HG03135 (cell line): ENCODE data around the gene CCDC92.

Source experiments
- ATAC-seq: cut with Tn5 transposase; IDR thresholded peaks from one replicate; pipeline ENCODE4 v1.9.1; 2021; ENCODE audit warnings: mild to moderate bottlenecking, moderate library complexity; ENCODE audit not compliant: unreplicated experiment

CCDC92 gene

DNA sequence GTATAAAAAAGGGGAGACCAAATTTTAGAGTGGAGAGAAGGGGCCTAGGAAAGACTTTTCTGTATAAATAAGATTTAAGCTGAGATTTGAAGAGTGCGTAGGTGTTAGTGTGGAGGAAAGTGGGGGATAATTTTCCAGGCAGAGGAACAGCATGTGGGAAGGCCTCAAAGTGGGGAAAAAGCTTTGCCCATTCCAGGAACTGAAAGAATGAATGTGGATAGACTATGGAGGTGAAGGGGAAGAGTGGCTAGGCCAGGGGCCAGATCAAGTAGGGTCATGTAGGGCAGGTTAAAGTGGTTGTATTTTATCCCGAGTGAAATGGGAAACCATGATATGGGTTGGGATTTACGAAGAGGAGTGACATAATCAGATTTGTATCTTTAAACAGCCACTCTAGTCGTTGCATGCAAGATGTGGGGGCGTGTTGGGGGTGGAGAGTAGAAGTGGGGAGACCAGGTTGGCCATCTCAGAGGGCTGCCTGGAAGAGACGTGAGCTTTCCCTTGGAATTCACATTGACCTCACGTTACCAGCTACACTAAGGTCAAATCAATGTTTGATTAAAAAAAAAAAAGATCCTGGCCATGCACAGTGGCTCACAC, 3.7 kb upstream of the CCDC92 start:
- no peak for ATAC-seq

DNA sequence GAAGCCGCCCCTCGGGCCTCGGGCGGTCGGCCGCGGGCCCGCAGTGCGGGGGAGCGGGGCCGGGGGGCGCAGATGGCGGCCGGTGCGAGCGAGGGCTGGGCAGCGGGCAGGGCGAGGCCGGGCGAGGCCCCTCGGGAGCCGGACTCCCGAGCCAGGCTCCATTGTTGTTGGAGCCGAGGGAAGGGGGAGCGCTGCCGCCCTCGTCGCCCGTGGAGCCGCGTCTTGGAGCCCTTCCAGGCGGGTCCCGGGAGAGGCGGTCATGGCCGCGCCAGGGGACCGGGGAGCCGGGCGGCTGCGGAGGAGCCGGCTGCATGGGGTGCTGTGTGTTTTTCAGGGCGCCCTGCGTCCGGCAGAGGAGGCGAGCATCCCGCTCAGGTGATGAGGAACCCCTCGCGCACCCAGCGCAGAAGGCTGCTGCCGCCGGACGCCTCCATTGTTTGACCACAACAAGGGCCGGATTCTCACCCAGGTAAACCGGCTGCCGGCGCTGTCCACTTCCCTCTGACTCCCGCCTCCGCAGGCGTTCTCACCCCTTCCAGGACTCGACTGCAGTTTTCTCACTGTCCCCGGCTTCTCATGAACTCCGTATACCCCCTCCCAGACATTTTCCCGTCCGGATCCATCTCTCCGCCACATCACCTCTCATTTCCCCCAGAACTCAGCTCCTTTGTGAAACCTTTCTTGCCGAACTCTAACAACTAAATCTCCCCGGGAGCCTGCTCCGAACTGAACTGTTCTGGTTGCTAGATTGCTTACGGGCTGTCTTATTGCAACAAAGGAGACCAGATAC, 1.1 kb upstream of the CCDC92 start:
- peak; percentile 12 for ATAC-seq

DNA sequence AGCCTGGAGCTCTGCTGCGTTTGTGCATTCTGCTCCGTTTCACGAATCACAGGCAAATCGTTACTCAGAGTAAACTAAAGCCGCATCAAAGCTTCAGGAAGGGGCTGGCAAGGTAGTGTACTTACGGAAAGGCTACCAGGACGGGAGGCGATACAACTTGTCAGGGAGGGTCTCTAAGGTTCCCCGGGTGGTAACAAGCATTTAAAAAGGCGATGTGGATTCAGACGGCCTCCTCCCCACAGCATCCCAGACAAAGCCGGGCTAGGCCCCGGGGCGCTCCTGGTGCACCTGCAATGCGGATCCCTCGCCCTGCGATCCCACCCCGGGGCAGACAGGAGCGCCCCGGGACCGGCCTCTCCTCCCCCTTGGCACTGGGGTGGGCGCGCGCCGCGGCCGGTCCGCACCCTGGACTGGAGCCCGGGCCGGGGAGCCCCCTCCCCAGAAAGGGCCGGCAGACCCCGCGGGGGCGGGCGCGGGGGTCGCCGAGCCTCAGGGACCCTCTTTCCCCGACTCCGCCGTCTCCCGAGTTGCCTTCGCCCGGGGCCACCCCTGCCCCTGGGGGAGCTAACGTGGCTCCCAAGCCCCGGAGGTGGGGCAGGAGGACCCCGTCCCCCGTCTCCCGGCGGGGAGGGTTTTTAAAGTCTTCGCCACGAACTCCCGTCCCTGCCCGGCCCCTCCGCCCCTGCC, 718 bp downstream of the CCDC92 start:
- ATAC-seq, result peak; percentile 14

DNA sequence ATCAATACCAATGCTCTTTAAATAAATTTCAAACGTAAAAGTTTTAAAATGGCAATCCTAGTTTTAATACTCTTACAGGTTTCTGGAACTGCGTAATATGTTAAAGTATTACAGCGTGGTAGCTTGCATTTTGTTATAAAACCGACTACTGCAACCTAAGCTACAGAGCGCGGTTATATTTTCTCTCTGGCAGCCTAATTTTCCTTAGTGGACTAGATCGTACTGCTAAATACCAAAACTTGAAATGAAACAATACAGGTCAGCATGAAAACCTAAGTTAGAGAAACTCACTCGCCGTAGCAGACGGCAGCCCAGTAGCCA, 1.2 kb downstream of the CCDC92 start:
- no peak for ATAC-seq

DNA sequence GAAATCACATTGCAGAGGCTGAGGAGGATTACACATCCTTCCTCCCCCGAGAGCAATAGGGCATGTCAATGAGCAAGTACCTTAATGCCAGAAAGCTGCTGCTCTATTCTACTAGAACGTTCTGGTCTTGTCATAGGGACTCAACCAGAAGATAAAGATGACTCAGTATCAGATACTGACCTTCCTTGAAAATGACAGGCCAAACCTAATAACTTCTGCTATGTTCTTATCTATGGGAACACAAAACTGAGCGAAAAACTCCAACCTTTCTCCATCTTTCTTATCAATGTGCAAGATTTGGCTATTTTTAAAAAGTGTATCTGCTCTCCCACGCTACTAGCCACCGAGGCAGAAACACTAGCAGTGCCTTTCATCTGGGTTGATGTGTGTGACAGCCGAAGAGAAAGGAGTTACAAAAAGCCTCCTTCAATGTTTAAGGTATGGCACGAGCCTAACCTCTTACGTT, 5.5 kb downstream of the CCDC92 start:
- ATAC-seq, result no peak

DNA sequence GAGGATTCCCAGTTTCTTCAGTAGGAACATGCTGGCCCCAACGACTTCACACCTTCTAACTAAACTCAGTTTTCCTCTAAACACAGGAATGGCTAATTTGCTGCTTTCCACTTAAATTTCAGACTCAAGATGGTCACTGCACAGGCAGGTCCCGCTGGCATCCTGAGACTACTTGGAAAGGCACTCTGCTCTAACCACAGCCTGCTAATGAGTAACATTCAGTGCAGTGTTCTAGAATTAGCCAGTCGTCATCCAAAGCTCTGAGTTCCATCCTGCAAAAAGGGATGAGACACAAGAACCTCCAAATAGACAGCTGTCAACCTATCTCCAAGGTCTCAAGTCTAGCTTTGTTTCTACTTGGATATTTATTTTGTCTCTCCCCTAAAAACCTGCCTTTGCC, 6.0 kb downstream of the CCDC92 start:
- no peak for ATAC-seq

DNA sequence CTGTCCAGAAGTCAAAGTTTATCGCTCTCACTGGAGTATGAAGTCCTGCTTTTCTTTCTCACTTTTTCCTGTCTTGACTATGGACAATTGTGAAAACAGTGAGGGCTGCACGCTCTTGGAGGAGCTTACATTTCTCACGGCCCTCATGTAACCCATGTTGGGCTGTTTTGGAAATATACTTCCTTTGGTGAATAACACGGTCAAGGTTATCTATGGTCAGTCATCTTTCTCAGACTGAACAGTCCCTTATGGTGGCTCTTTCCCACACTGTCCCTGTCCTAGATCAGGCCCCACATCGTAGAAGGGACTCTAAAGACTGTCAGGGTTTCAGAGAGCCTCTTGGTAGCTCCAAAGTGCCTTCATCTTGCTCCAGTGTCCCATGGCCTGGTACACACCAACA, 7.2 kb downstream of the CCDC92 start:
- ATAC-seq, result no peak

DNA sequence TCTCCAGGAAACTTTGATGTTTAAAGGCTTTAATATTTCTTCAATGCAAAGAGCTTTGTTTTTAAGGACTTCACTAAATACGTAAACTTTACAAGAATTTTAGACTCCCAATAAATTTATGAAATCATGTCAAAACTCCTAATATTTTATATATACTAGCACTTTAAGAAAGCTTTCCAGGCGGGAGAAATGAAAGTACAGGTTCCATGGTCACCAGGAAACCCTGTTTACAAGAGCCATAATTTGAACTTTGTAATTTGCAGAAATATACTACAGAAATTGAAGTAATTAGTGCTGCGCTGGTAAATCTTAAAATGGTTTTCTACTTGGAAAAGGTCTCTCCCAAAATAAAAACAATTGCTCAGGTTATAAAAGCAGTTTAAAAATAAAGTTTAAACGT, 8.8 kb downstream of the CCDC92 start:
- no peak for ATAC-seq

DNA sequence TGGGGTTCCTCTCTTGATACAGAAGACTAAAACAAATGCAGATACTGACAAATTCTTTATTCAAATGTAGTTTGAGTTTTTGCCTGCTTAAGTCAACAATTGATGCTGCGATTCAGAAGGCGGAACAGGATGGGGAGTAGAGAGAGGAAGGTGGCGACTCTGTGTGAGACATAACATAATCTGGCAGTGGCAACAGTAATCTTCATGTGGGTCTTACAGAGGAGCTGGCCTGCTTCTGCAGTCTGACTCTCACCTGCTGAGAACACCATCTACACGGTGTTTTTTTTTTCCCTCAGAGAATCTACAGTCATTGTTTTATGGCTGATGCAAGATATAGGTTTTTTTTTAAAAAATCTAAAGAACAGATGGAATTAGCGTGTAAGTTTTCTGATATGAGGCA, 10.1 kb downstream of the CCDC92 start:
- ATAC-seq, result no peak

DNA sequence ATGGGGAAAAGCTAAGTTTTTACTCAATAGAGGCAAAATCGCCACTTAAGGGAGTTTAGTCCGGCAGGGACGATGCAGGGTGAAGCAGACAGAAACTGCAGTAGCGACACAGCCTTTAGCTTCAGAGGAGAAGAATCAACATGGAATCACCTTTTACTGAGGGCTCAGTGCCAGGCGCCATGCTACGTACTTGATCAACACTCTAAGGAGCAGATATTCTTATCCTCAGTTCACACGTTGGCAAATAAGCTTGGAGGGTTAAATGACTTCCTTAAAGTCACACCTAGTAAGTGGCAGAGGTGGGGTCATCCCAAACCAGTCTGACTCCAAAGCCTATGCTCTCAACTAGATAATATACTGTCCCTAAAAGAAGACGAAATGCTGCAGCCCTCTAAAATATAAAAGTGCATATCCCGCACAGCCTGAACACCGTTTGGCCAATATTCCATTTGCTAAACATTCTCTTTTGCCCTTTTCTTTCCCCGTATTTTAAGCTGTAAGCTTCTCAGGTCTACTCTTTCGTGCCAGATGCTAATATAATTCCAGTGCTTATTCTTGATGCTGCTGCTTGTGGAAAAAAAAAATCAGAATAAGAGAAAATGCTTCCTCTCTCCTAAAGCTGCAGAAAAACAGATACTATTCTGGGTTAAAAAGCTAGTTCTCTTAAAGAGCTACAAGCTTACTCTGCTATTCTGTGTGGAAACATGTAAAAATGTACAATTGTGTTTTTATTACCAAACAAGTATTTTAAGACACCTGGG, 10.9 kb downstream of the CCDC92 start:
- ATAC-seq, result no peak

DNA sequence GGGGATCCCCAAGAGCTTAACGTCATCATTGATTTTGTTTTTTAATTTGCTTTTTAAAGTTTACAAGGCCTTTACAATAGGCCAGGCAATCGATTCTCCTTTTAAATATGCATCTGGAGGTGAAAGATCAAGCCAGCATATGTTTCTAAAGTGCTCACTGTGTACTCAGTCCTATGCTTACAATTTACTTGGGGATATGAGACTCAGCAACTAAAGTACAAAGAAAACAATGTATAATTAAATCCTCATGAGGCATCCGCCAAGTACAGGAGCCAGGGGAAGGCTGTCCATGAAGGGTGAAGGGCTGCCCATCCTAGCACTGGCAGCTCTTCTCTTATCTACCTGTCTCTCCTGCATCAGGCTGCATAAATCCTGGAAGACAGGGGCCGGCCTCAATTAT, 11.8 kb downstream of the CCDC92 start:
- ATAC-seq, result no peak

DNA sequence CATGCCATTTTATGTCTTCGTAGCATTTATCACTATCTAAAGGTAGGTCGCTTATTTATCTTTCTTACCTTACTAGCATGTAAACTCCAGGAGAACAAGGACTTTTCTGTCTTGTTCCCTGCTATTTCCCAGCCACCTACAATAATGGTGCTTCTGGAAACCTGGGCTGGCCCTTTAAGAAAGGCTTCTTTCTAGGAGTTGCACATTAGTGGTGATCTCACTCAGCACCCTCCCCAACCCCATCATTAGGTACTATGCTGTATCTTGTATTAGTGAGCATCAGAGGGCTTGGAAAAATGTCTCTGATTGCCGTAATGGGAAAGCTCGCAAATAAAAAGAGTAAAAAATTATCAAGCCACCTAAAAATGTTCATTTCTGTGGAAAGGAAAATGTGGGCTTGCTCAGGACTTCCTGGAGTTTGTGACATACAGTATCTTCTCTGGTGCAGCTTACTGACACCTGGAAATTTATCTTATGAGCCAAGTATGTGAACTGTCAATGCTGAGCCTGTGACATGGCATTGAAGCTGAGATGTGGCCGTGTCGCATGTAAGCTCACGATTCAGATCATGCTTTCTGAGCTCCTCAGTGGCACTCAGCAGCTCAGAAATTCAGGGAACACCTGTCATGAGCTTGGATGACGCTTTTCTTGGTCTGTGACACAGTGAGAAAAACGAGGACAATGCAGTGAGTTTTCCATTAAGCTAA, 12.4 kb downstream of the CCDC92 start:
- no peak for ATAC-seq

DNA sequence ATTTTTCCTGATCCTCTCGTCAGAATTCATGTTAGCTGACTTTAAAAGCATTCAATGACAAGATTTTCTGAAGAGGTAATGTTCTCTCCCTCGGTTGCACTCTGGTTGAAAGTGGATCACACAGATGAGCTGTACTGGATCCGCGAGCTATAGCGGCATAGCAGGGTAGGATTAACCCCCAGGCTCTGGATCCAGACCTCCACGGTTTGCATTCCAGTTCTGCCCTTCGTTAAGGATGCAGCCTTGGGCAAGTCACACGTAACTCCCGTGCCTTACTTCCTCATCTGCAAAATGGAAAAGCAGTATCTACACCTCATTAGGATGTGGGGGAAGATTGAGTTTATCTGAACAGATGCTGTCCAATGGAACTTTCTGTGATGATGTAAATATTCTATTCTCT, 13.8 kb downstream of the CCDC92 start:
- ATAC-seq, result no peak

DNA sequence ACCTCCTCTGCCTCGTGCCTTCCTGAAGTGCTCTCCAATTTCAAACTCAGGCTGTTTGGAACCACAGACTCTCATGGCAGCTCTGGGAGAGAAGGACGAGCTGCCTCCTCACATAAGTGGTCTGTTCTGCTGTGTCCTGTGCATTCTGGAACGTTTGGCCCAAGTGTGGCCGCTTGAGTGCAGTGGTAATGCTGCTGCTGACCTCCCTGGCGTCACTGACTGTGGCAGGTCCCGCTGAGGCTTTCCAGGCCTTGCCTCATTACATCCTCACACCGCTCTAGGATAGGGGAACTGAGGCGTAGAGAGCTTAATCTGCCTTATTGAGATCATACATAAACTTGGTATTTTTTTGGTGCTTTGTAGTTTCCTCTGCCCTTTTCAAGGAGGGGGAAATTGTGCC, 14.2 kb downstream of the CCDC92 start:
- no peak for ATAC-seq

DNA sequence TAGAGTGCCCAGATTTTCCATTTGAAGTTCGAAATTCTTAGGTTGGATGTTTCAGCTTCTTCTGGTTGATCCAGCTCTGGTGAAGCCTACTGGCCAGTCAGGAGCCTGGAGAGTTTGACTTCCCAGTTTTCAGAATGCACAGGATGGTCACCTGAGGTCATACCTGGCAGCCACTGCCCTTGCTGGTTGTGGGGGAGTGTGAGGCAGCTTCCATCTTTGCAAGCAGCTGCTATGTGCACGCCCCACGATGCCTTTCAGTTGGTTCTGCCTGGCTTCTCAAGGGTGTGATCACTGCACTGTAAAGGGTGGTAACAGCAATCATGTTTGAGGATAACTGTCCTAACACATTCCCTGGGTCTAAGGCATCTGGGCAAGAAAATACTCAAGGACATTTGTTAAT, 15.4 kb downstream of the CCDC92 start:
- ATAC-seq, result no peak

DNA sequence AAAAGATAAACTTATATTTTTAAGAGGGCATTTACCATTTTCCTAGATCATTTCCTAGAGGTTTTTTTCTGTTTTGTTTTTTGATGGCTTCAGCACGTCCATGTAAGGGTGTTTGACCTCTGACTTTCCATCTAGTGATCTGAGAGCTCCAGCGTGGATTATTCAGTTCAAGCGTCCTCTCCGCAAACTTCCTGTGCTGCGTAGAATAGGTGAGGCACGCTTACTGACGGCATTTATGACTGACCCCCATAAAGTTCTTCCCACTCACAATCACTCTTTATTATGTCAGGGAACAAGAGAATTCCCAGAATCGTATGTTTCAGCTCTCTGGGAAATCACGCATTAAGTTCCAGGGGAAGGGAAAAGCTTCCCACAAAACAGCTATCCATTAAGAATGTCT, 16.4 kb downstream of the CCDC92 start:
- no peak for ATAC-seq

DNA sequence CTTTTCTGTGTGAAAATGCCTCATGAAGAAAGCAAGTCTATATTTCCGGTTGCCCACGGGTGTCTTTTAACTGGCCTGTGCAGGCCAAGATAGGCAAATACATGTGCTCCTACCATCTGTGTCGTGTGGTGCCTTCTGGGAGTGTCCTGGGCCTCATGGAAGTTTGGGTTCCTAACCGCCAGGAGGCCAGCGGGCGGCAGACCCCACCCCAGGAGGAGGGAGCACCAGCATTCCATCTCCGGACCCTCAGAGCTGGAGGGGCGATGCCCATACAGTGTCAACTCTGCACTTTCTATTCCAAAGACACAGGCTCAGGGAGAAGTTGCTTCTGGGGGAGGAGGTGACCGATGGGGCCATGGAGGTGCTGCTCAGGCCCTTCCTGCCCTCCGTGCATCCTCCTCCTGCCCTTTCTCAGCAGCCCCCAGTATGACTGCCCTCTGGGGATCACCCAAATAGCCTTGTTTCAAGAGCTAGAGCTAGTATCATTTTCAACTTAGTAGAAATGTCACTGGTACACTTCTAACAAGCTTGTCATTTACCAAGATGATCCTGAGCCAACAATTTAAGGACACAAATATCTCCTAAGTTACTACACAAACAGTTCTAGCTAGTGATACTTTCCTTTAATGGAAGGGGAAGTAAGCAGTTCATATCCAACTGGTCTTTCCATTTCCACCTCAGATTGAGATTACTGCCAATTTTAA, 17.8 kb downstream of the CCDC92 start:
- no peak for ATAC-seq

DNA sequence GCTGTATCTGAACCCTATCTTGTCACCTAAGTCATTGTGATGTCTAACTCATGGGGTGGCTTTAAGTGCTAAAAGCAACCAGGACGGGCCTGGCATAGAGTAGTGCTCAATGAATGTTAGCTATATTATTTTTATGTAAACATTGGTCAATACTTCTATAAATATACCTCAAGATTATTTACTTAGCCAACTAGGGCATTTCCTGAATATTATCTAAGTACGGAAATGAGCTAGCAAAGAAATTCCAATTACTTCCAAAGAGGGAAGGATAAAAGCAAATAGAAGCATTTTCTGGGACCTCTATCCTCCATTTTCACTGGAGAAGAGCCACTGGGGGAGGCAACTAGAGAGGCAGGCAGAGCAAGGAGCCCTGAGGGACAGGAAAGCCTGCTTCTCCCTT, 20.6 kb downstream of the CCDC92 start:
- ATAC-seq, result no peak

DNA sequence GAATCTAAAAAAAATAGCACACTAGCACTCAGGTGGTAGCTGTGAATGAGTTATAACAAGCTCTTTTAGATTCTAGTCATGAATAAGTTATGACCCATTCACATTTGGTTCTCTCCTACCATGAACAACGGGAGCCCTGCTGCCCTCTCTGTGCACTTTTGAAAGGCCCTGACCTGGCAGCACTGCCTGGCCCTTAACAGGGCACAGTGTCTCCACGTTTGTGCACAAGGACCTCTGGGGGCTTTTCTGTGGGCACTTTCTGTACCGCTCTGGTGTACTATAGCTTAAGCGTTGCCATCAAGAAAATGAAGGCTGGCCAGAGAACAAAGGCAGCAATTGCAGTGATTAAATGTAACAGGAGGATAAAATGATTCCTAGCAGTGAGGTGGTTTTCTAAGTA, 21.2 kb downstream of the CCDC92 start:
- ATAC-seq, result no peak
